Calu3 (cell line): Measurements from ENCODE around the gene RBM26. TPM values are rescaled to one million over a fixed set of nuclear protein-coding genes. Genes with fewer than 3 reads are reported as not detected.

Source experiments
- BruUV-seq: library from RNA; stranded (reverse); fragments of 400-500 nt; replicated peaks from 2 replicates; lab custom pipeline; 2021; lab: Mats Ljungman, UMichigan
- CTCF ChIA-PET: fragments of 300-600 bp; sonication (Branson Sonifier 250); formaldehyde crosslinking; loops from one replicate; lab custom pipeline; 2022; ENCODE audit warnings: antibody characterized with exemption; lab: Charles Lee
- DNase-seq: peaks from one replicate; pipeline ENCODE4 v3.0.0; 2022
- H3K27ac Mint-ChIP-seq: one replicate; pipeline ENCODE4 v1.8.0; 2022; ENCODE audit warnings: mixed read lengths; ENCODE audit not compliant: unreplicated experiment
- H3K27me3 Mint-ChIP-seq: one replicate; pipeline ENCODE4 v1.8.0; 2022; ENCODE audit warnings: mixed read lengths; ENCODE audit not compliant: unreplicated experiment
- H3K36me3 Mint-ChIP-seq: one replicate; pipeline ENCODE4 v1.8.0; 2022; ENCODE audit warnings: mild to moderate bottlenecking, moderate library complexity, mixed read lengths; ENCODE audit not compliant: insufficient read depth, unreplicated experiment
- H3K4me1 Mint-ChIP-seq: one replicate; pipeline ENCODE4 v1.8.0; 2022; ENCODE audit warnings: mild to moderate bottlenecking, low read depth, mixed read lengths; ENCODE audit not compliant: unreplicated experiment
- H3K4me3 Mint-ChIP-seq: one replicate; pipeline ENCODE4 v1.8.0; 2022; ENCODE audit warnings: mild to moderate bottlenecking, low read depth, moderate library complexity, mixed read lengths; ENCODE audit not compliant: unreplicated experiment
- H3K9me3 Mint-ChIP-seq: one replicate; pipeline ENCODE4 v1.8.0; 2022; ENCODE audit warnings: low read depth, mixed read lengths; ENCODE audit not compliant: unreplicated experiment
- intact Hi-C: fragments of 100-400 bp; cut with micrococcal nuclease; formaldehyde crosslinking; loops from one replicate; pipeline ENCODE4 v1.10.0; 2022; ENCODE audit not compliant: unreplicated experiment
- total RNA-seq: library from RNA; stranded (reverse); gene quantifications from 2 replicates; pipeline ENCODE4 v1.2.3, GENCODE V29; 2022
- TF ChIP-seq, protein P1 (sequence below): fragments of 200-600 bp; IDR thresholded peaks from one replicate; pipeline ENCODE4 v1.8.0; 2022; ENCODE audit warnings: antibody characterized with exemption; ENCODE audit not compliant: unreplicated experiment

RBM26 gene
- total RNA-seq, 1 experiment from 2014 or later, result 19.2 TPM

DNA sequence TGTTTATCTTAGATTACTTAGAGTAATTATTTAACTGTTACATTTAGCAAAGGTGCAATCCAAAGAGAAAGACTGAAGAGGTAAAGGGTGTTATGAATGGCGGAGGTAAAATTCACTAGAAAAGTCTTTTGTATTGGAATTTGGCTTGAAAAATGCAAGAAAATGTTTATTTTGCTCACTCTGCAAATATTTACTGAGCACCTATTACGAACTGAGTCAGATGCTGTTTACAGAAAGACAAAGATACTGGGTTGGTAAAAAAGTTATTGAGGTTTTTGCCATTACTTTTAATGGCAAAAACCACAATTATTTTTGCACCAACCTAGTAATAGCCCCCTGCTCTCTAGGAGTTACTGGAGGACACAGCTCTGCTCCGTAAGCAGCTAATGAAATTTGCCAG, 135.2 kb downstream of the RBM26 start:
- intact Hi-C loops, result no loop called here
- CTCF ChIA-PET, result no interaction called here
- TF ChIP-seq, protein P1, sequence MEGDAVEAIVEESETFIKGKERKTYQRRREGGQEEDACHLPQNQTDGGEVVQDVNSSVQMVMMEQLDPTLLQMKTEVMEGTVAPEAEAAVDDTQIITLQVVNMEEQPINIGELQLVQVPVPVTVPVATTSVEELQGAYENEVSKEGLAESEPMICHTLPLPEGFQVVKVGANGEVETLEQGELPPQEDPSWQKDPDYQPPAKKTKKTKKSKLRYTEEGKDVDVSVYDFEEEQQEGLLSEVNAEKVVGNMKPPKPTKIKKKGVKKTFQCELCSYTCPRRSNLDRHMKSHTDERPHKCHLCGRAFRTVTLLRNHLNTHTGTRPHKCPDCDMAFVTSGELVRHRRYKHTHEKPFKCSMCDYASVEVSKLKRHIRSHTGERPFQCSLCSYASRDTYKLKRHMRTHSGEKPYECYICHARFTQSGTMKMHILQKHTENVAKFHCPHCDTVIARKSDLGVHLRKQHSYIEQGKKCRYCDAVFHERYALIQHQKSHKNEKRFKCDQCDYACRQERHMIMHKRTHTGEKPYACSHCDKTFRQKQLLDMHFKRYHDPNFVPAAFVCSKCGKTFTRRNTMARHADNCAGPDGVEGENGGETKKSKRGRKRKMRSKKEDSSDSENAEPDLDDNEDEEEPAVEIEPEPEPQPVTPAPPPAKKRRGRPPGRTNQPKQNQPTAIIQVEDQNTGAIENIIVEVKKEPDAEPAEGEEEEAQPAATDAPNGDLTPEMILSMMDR, result no peak
- Mint-ChIP-seq H3K27ac (no peak overlapping the region), H3K4me1 (no peaks in the 10 kb centered on the region), H3K4me3 (no peak overlapping the region), H3K27me3 (peaks cover 18% of the 10 kb centered on the region), H3K36me3 (no peaks in the 10 kb centered on the region), H3K9me3 (no peaks in the 10 kb centered on the region)
- no peak for DNase-seq
- no TSS peak for BruUV-seq

Other genes starting within 250 kb of the RBM26 start
- 25.9 and 26.7 TPM in 2 replicates for gene NDFIP2, start 74.9 kb upstream of the RBM26 start, total RNA-seq